ENCODE results near the gene SLC6A4.

Gene SLC6A4

GRCh38 chr17:30222251-30222650 lies 13.2 kb downstream of the SLC6A4 start:
- Mint-ChIP-seq H3K27ac (no peak overlapping the region), H3K27me3 (ENCODE audit: low read depth, poor library complexity) (peaks cover 13% of the 10 kb centered on the region), H3K4me3 (no peak overlapping the region), H3K36me3 (ENCODE audit: low read depth) (no peaks in the 10 kb centered on the region), H3K4me1 (peaks cover 62% of the 10 kb centered on the region), H3K9me3 (no peaks in the 10 kb centered on the region)
- no peak for DNase-seq
- TF ChIP-seq, protein P1, sequence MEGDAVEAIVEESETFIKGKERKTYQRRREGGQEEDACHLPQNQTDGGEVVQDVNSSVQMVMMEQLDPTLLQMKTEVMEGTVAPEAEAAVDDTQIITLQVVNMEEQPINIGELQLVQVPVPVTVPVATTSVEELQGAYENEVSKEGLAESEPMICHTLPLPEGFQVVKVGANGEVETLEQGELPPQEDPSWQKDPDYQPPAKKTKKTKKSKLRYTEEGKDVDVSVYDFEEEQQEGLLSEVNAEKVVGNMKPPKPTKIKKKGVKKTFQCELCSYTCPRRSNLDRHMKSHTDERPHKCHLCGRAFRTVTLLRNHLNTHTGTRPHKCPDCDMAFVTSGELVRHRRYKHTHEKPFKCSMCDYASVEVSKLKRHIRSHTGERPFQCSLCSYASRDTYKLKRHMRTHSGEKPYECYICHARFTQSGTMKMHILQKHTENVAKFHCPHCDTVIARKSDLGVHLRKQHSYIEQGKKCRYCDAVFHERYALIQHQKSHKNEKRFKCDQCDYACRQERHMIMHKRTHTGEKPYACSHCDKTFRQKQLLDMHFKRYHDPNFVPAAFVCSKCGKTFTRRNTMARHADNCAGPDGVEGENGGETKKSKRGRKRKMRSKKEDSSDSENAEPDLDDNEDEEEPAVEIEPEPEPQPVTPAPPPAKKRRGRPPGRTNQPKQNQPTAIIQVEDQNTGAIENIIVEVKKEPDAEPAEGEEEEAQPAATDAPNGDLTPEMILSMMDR (IDR thresholded peaks at IDR 0.05) = no peak

DNA sequence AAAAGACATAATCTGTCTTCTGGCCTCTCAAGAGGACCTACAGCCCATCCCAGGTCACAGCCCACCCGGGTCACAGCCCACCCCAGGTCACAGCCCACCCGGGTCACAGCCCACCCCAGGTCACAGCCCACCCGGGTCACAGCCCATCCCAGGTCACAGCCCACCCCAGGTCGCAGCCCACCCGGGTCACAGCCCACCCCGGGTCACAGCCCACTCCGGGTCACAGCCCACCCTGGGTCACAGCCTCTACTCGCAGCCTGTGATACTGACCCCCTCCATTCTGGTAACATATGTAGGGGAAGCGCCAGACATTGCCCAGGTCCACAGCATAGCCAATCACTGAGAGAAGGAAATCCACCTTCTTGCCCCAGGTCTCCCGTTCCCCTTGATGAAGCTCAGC lies 14.2 kb downstream of the SLC6A4 start:
- Mint-ChIP-seq H3K27ac (no peak overlapping the region), H3K4me3 (no peak overlapping the region), H3K27me3 (ENCODE audit: low read depth, poor library complexity) (peaks cover 13% of the 10 kb centered on the region), H3K36me3 (ENCODE audit: low read depth) (no peaks in the 10 kb centered on the region), H3K4me1 (peaks cover 58% of the 10 kb centered on the region), H3K9me3 (no peaks in the 10 kb centered on the region)
- TF ChIP-seq, protein P1 (IDR thresholded peaks at IDR 0.05) = no peak
- no peak for DNase-seq

- Mint-ChIP-seq H3K27me3 (ENCODE audit: low read depth, poor library complexity) (peaks cover 13% of the 10 kb centered on the region), H3K36me3 (ENCODE audit: low read depth) (no peaks in the 10 kb centered on the region), H3K9me3 (no peaks in the 10 kb centered on the region), H3K4me3 (no peak overlapping the region), H3K27ac (no peak overlapping the region), H3K4me1 (peaks cover 49% of the 10 kb centered on the region)
- no peak for DNase-seq
- TF ChIP-seq, protein P1 (IDR thresholded peaks at IDR 0.05) = no peak
Observed at GRCh38 chr17:30220414-30220813, 15.1 kb downstream of the SLC6A4 start.

DNA sequence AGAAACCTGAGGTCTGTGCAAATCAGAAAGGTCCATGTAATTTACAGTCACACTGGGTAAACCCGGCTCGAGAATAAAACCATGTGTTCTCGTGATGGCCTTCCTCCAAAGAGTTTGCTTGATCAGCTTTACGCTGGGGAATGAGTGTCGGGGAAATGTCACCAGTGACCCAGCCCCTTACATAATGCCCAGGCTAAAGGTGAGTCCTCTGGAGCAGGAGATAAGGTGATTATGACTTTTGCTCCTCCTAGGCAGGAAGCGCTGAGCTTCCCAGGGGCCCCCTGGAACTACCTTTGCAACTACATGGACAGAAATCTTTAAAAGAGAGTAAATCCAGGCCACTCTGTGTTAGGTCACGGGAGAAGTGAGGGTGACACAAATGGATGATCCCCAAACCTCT lies 15.7 kb downstream of the SLC6A4 start:
- Mint-ChIP-seq H3K4me1 (peaks cover 43% of the 10 kb centered on the region), H3K36me3 (ENCODE audit: low read depth) (no peaks in the 10 kb centered on the region), H3K27me3 (ENCODE audit: low read depth, poor library complexity) (peaks cover 16% of the 10 kb centered on the region), H3K9me3 (no peaks in the 10 kb centered on the region), H3K27ac (no peak overlapping the region), H3K4me3 (no peak overlapping the region)
- no peak for DNase-seq
- TF ChIP-seq, protein P1 (IDR thresholded peaks at IDR 0.05) = no peak

GRCh38 chr17:30219315-30219714 lies 16.2 kb downstream of the SLC6A4 start:
- DNase-seq = no peak
- H3K4me1 Mint-ChIP-seq = peaks cover 38% of the 10 kb centered on the region
- H3K9me3 Mint-ChIP-seq = no peaks in the 10 kb centered on the region
- H3K36me3 Mint-ChIP-seq (ENCODE audit: low read depth) = no peaks in the 10 kb centered on the region
- TF ChIP-seq, protein P1 (IDR thresholded peaks at IDR 0.05) = no peak
- peaks cover 18% of the 10 kb centered on the region for H3K27me3 Mint-ChIP-seq (ENCODE audit: low read depth, poor library complexity)
- H3K27ac Mint-ChIP-seq = no peak overlapping the region
- H3K4me3 Mint-ChIP-seq = no peak overlapping the region

DNA sequence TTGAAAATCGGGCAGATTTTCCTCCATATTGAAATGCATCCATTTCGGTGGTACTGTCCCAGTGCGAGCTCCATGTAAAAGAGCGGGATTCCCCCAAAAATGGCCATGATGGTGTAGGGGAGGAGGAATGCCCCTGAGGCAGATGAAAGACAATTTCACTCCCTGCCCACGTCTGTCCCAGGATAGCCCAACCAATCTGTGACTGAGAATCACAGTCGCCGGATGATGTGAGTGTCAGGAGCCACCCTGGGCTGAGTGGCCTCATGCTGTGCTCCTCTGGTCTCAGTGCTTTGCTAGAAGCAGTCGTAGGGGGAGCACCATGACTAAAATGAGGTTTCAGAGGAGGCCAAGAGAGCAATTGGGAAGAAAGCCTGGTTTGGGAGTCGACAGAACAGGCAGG lies 16.7 kb downstream of the SLC6A4 start:
- no peaks in the 10 kb centered on the region for H3K9me3 Mint-ChIP-seq
- no peaks in the 10 kb centered on the region for H3K36me3 Mint-ChIP-seq (ENCODE audit: low read depth)
- peaks cover 34% of the 10 kb centered on the region for H3K4me1 Mint-ChIP-seq
- no peak overlapping the region for H3K4me3 Mint-ChIP-seq
- no peak overlapping the region for H3K27ac Mint-ChIP-seq
- TF ChIP-seq, protein P1 (IDR thresholded peaks at IDR 0.05) = no peak
- H3K27me3 Mint-ChIP-seq (ENCODE audit: low read depth, poor library complexity) = peaks cover 18% of the 10 kb centered on the region
- no peak for DNase-seq
